GM10266 (cell line): ENCODE results near the gene TOM1.

Source experiments
- DNase-seq: peaks from one replicate; pipeline ENCODE4 v3.0.0; 2012; ENCODE audit errors: extremely low spot score
- TF ChIP-seq, protein P1 (sequence below): IDR thresholded peaks from 2 replicates; pipeline ENCODE4 v1.5.1; 2012; ENCODE audit warnings: mild to moderate bottlenecking, low read depth; ENCODE audit not compliant: control insufficient read depth, insufficient read depth; ENCODE audit errors: missing control alignments

TOM1 gene

DNA sequence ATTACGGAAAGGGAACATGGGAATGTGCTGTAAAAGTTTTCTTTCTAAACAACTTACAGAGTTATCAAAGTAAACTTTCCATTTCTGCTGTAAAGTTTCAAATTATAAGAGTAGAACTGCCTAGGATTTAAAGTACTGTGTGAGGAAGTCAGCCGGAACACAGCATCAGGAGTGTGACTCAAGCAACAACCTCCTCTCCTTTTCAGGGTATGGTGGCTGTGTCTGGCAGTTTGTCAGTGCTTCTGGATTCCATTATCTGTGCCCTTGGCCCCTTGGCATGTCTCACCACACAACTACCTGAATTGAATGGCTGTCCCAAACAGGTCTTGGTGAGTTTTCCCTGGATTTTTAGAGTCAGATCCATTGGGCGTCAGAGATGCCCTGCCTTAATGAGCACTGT lies 6.9 kb upstream of the TOM1 start:
- DNase-seq = no peak
- TF ChIP-seq, protein P1, sequence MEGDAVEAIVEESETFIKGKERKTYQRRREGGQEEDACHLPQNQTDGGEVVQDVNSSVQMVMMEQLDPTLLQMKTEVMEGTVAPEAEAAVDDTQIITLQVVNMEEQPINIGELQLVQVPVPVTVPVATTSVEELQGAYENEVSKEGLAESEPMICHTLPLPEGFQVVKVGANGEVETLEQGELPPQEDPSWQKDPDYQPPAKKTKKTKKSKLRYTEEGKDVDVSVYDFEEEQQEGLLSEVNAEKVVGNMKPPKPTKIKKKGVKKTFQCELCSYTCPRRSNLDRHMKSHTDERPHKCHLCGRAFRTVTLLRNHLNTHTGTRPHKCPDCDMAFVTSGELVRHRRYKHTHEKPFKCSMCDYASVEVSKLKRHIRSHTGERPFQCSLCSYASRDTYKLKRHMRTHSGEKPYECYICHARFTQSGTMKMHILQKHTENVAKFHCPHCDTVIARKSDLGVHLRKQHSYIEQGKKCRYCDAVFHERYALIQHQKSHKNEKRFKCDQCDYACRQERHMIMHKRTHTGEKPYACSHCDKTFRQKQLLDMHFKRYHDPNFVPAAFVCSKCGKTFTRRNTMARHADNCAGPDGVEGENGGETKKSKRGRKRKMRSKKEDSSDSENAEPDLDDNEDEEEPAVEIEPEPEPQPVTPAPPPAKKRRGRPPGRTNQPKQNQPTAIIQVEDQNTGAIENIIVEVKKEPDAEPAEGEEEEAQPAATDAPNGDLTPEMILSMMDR = no peak

DNA sequence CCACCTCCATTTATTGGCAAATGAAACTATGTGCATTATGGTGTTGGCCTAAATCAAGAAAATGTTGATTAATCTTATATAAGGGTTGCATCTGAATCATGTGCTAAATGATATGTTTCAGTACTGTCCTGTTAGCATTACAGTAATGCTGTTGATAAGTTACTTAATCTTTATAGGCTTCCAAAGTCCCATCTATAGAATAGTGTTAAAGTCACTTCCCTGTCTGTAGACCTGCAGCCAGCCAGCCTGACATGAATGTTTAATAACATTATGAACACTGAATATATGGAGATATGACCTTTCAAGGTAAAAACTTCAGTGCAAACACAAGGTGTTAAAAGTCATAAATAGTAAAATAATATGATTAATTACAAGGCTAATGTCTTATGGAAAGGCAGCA lies 3.6 kb upstream of the TOM1 start:
- no peak for DNase-seq
- TF ChIP-seq, protein P1 = no peak

DNA sequence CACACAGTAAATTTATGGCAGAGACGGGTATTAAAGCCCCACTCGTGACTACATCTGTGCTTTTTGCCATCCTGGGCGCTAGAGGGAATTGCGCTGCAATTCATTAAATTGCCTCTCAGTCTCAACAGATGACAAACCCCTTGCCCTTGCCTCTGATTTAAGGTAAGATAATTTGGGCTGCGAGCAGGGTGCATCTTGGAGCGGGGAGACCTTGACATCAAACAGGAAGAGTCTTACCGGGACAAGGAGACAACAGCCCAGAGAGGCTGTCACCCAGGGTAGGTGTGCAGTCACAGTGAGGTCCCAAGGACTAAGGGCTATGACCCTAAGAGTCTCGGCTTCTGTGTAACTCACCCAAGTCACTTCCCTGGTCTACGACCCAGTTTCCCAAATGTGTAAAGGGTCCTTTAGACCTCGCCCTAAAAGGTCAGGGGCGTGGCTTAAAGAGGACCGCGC lies 449 bp upstream of the TOM1 start:
- TF ChIP-seq, protein P1 = no peak
- no peak for DNase-seq

DNA sequence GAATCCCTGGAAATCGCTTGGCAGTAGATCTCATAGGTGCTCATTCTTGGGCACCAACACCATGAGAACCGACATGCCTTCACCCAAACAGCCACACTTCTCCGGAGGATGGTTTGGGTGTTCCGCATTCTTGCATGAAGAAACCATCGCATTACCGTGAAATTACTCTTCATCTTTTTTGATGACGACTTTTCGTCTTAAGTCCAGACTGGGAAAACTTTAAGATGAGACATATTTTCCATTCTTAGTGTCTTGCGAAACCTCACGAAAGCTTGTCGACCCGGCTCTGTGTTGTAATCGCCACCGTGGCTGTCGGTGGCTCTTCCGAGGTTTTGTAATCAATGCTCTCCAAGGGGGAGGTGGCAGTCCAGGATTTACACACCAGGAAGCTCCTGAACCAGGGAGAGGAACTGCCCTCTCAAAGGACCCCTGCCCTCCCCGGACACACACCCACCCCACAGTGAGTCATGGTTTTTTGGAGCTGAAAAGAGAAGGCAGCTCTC lies 1.7 kb downstream of the TOM1 start:
- TF ChIP-seq, protein P1 = no peak
- DNase-seq = no peak

DNA sequence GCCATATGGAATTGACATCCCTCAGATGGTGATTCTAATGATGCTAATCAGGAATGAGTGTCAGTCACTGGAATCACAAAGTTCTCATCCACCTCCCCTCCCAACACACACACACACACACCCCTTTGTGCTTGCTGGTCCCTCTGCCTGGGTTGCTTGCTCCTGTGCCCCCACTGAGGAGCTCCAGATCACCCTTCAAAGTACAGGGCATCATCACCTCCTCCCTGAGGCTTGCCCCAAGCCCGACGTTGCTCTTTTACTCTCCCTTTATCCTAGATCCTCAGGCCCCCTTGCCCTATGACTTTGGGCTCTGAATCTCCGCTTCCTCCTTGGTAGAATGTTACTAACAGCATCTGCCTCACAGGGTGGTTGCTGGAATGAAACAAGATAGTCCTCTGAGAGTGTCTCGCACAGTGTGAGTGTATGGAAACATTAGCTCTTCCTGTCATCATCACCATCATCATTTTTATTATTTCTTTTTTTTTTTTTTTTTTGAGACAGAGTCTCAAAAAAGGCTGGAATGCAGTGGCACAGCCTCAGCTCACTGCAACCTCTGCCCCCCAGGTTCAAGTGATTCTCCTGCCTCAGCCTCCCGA lies 3.4 kb downstream of the TOM1 start:
- DNase-seq = no peak
- TF ChIP-seq, protein P1 = no peak

DNA sequence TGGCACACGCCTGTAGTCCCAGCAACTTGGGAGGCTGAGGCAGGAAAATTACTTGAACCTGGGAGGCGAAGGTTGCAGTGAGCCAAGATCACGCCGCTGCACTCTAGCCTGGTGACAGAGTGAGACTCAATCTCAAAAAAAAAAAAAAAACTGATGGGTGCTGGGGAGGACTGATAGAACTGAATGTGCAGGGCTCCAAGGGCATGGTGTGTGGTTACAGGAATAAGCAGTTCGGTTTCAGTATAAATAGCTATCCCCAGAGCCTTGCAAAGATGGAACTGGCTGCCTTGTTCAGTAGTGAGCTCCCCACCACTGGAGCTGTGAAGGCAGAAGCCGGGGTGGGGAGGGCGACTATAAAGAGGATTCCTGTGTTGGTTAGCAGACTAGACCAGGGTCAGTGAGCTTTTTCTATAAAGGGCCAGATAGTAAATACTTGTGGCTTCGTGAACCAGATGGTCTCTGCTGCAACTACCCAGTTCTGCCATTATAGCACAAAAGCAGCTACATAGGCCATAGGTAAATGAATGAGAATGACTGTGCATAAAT lies 5.9 kb downstream of the TOM1 start:
- TF ChIP-seq, protein P1 = no peak
- no peak for DNase-seq

DNA sequence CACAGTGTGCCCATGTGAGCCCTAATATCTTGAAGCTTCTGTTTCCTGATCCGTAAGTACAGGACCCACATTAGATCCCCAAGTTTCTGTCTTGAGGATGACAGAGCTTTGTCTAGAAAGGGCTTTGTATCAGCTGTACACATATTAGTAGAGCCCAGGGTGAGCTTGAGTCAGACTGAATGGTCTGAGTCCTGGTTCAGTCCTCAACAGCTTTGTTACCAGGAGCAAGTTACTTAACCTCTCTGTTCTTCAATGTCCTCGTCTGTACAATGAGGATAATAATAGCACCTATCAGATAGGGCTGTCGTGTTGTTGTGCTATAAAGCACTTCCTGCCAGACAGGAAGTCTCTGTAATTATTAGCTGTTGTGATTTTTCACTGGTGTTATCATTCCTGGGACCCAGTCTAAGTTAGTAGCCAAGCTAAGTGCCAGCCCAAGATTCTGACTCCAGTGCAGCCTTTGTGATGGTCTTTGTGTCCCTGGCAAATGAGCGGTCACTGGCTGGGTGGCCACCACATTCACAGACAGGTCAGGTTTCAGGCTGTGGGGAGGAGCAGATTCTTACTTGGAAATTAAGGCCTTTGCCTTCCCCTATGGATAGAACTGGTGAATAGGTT lies 6.8 kb downstream of the TOM1 start:
- DNase-seq = no peak
- TF ChIP-seq, protein P1 = no peak
